ENCODE measurements around the gene SOX18. TPM values are rescaled to one million over a fixed set of nuclear protein-coding genes. Genes with fewer than 3 reads are reported as not detected.

SOX18 gene
- total and polyA plus RNA-seq, 2 donors (not counting 1 experiment from before 2014, with no cell fraction given), result not detected

- Histone ChIP-seq H3K4me2 (ENCODE audit: extremely low read depth, insufficient read depth, low read length) (no peak overlapping the region), H3K9me3 (ENCODE audit: control insufficient read depth, insufficient read depth, low read depth, low read length) (no peaks in the 10 kb centered on the region), H4K20me1 (ENCODE audit: control insufficient read depth, extremely low read depth, insufficient read depth, low read length) (no peaks in the 10 kb centered on the region), H2AFZ (ENCODE audit: low read length) (no peak overlapping the region), H3K9ac (ENCODE audit: insufficient read depth, low read length) (no peak overlapping the region), H3K4me3 (replicated peaks in 1 of 4; ENCODE audit: control extremely low read depth in 1 of 4, insufficient read depth in 1 of 4, low read depth in 3 of 4, low read length in 4 of 4) (no peak overlapping the region), H3K36me3 (ENCODE audit: control insufficient read depth, insufficient read depth, low read length) (no peaks in the 10 kb centered on the region), H3K79me2 (ENCODE audit: control insufficient read depth, insufficient read depth, low read length) (no peaks in the 10 kb centered on the region), H3K27ac (ENCODE audit: insufficient read depth, low read length) (peak overlapping the region; percentile 14), H3K27me3 (ENCODE audit: control insufficient read depth, insufficient read depth, low read length) (no peaks in the 10 kb centered on the region), H3K4me1 (ENCODE audit: control insufficient read depth, extremely low read depth, insufficient read depth, low read length) (peaks cover 22% of the 10 kb centered on the region)
- no peak for TF ChIP-seq CTCF (conservative IDR thresholded peaks at IDR 0.05 in 1 of 2, IDR thresholded peaks at IDR 0.05 in 1 of 2; ENCODE audit: low read depth in 1 of 2, low read length in 2 of 2)
- no peak for TF ChIP-seq EZH2 (IDR thresholded peaks at IDR 0.05; ENCODE audit: low read length, missing control alignments)
- peak; percentile 76 to 80 for DNase-seq (ENCODE audit: low read depth in 2 of 2)
Measured at GRCh38 chr20:64065974-64066343, 16.5 kb upstream of the SOX18 start.

DNA sequence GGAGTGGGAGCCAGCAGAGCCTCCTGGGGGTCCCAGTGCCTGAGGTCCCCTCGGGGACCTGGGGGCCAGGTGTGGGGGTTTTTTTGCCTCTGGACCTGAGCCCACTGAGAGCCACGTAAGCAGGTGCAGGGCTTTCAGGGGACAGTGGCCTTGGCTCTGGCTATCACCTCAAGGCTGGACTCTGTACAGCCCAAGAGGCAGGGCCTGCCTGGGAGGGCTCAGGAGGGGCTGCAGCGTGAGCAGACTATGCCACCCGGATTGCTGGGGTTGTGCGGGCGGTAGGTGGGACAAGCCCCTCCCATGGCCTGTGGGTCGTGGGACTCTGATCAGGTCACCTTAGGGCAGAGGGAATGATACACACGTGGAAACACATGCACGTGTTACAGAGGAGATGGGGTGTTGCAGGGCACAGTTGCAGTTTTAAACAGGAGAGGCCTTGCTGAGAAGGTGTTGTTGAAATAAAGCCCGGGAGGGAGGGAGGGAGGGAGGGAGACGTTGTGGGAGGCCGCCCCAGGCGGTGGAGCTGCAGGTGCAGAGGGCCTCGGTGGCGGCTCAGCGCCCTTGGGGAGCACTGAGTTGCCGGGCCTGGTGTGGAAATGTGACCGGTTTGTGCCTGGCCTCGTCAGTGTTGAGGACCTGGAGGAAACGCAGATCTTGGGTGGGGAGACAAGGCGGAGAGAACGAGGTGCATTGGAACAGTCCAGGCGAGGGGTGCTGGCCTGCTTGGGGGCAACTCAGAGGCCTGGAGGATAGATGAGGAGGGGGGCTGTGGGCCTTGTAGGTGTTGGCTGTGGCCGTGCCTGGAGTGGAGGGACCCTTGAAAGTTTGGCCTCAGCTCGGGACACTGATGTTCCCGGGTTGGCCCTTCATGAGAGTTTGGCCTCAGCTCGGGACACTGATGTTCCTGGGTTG lies 15.9 kb upstream of the SOX18 start:
- H3K27me3 ChIP-seq (ENCODE audit: control insufficient read depth, insufficient read depth, low read length), result no peaks in the 10 kb centered on the region
- peak overlapping the region; percentile 14 for H3K27ac ChIP-seq (ENCODE audit: insufficient read depth, low read length)
- no peak overlapping the region for H3K9ac ChIP-seq (ENCODE audit: insufficient read depth, low read length)
- no peaks in the 10 kb centered on the region for H4K20me1 ChIP-seq (ENCODE audit: control insufficient read depth, extremely low read depth, insufficient read depth, low read length)
- no peak overlapping the region for H2AFZ ChIP-seq (ENCODE audit: low read length)
- TF ChIP-seq EZH2 (IDR thresholded peaks at IDR 0.05; ENCODE audit: low read length, missing control alignments) (no peak), CTCF (conservative IDR thresholded peaks at IDR 0.05 in 1 of 2, IDR thresholded peaks at IDR 0.05 in 1 of 2; ENCODE audit: low read depth in 1 of 2, low read length in 2 of 2) (no peak)
- H3K9me3 ChIP-seq (ENCODE audit: control insufficient read depth, insufficient read depth, low read depth, low read length), result no peaks in the 10 kb centered on the region
- no peaks in the 10 kb centered on the region for H3K79me2 ChIP-seq (ENCODE audit: control insufficient read depth, insufficient read depth, low read length)
- no peak overlapping the region for H3K4me2 ChIP-seq (ENCODE audit: extremely low read depth, insufficient read depth, low read length)
- no peak overlapping the region for H3K4me3 ChIP-seq (replicated peaks in 1 of 4; ENCODE audit: control extremely low read depth in 1 of 4, insufficient read depth in 1 of 4, low read depth in 3 of 4, low read length in 4 of 4)
- DNase-seq (ENCODE audit: low read depth in 2 of 2), result no peak
- no peaks in the 10 kb centered on the region for H3K36me3 ChIP-seq (ENCODE audit: control insufficient read depth, insufficient read depth, low read length)
- H3K4me1 ChIP-seq (ENCODE audit: control insufficient read depth, extremely low read depth, insufficient read depth, low read length), result peaks cover 22% of the 10 kb centered on the region

- peak; percentile 37 to 51 for DNase-seq (ENCODE audit: low read depth in 2 of 2)
- Histone ChIP-seq H3K27me3 (ENCODE audit: control insufficient read depth, insufficient read depth, low read length) (no peaks in the 10 kb centered on the region), H3K4me1 (ENCODE audit: control insufficient read depth, extremely low read depth, insufficient read depth, low read length) (peaks cover 22% of the 10 kb centered on the region), H3K4me2 (ENCODE audit: extremely low read depth, insufficient read depth, low read length) (peak overlapping the region; percentile 81), H2AFZ (ENCODE audit: low read length) (no peak overlapping the region), H3K4me3 (replicated peaks in 1 of 4; ENCODE audit: control extremely low read depth in 1 of 4, insufficient read depth in 1 of 4, low read depth in 3 of 4, low read length in 4 of 4) (peak overlapping the region; percentile 67 to 88 (median 82)), H3K36me3 (ENCODE audit: control insufficient read depth, insufficient read depth, low read length) (no peaks in the 10 kb centered on the region), H3K9ac (ENCODE audit: insufficient read depth, low read length) (peak overlapping the region; percentile 85), H3K9me3 (ENCODE audit: control insufficient read depth, insufficient read depth, low read depth, low read length) (no peaks in the 10 kb centered on the region), H3K27ac (ENCODE audit: insufficient read depth, low read length) (peak overlapping the region; percentile 70), H4K20me1 (ENCODE audit: control insufficient read depth, extremely low read depth, insufficient read depth, low read length) (no peaks in the 10 kb centered on the region), H3K79me2 (ENCODE audit: control insufficient read depth, insufficient read depth, low read length) (no peaks in the 10 kb centered on the region)
- TF ChIP-seq CTCF (conservative IDR thresholded peaks at IDR 0.05 in 1 of 2, IDR thresholded peaks at IDR 0.05 in 1 of 2; ENCODE audit: low read depth in 1 of 2, low read length in 2 of 2) (no peak), EZH2 (IDR thresholded peaks at IDR 0.05; ENCODE audit: low read length, missing control alignments) (no peak)
Measured at GRCh38 chr20:64064145-64064698, 14.8 kb upstream of the SOX18 start.

All from fibroblast of lung (primary cell).